K562 (cell line): ENCODE data around the gene ARMC9. TPM values are rescaled to one million over a fixed set of nuclear protein-coding genes. Genes with fewer than 3 reads are reported as not detected.

Experiments used
- ATAC-seq: fragments of 200-7000 bp; cut with Tn5 transposase; 3 replicates; pipeline ENCODE4 v1.9.1; 2020; ENCODE audit warnings: moderate library complexity
- BruUV-seq: library from RNA; stranded (reverse); fragments of 400-500 nt; replicated peaks from 2 replicates; lab custom pipeline; 2021; lab: Mats Ljungman, UMichigan
- CTCF ChIA-PET: fragments of 300-600 bp; formaldehyde crosslinking; extraction: SDS; loops from one replicate; lab custom pipeline; 2021; ENCODE audit warnings: low intra/inter-chr PET ratio; lab: Yijun Ruan, JAX
- POLR2A ChIA-PET: fragments of 300-600, 350-650 bp; sonication (Branson Sonifier 250); formaldehyde crosslinking; extraction: SDS; loops from one replicate; lab custom pipeline; 2021; ENCODE audit warnings: antibody characterized with exemption, inconsistent platforms; lab: Yijun Ruan, JAX
- DNase-seq, 4 experiments: peaks; one replicate each; pipeline versions ENCODE4 v3.0.0 to v3.0.0-alpha.2; 2011 to 2018; ENCODE audit warnings: low spot score in 3 of 4, mixed read lengths in 3 of 4; ENCODE audit errors: extremely low read depth in 1 of 4
- FAIRE-seq: peaks from 2 replicates; lab custom pipeline; 2011; peaks lifted over from hg19 to GRCh38; lab: Jason Lieb, UNC
- H2AFZ ChIP-seq: 2 replicates; pipeline ENCODE4 v1.6.0; 2011; ENCODE audit warnings: low read depth, low read length, control low read depth, inconsistent platforms
- H3K27ac ChIP-seq: fragments of 200-600 bp; 3 replicates; pipeline ENCODE4 v1.8.0; 2011; ENCODE audit warnings: low read depth, mild to moderate bottlenecking, control low read depth, inconsistent platforms, low read length, moderate library complexity, mixed read lengths; ENCODE audit errors: extremely low read depth
- H3K27me3 ChIP-seq, 2 experiments: fragments of 300-600 bp in 1 of 2; 2 replicates in 1 of 2; 3 replicates in 1 of 2; pipeline versions ENCODE4 v1.6.0 to v1.8.0; 2011; ENCODE audit warnings: inconsistent platforms in 2 of 2, low read length in 2 of 2, mild to moderate bottlenecking in 1 of 2, mixed read lengths in 1 of 2, moderate library complexity in 1 of 2; ENCODE audit not compliant: control insufficient read depth in 2 of 2, insufficient read depth in 2 of 2
- H3K36me3 ChIP-seq: fragments of 300-600 bp; 3 replicates; pipeline ENCODE4 v1.8.0; 2011; ENCODE audit warnings: mild to moderate bottlenecking, low read length, inconsistent platforms; ENCODE audit not compliant: control insufficient read depth, insufficient read depth
- H3K4me1 ChIP-seq, 2 experiments: fragments of 200-600 bp in 1 of 2; replicated peaks in 1 of 2; 2 replicates in 1 of 2; 3 replicates in 1 of 2; pipeline versions ENCODE4 v1.5.1 to v1.8.0; 2011; ENCODE audit warnings: inconsistent platforms in 2 of 2, low read length in 2 of 2, mild to moderate bottlenecking in 1 of 2, mixed read lengths in 1 of 2, moderate library complexity in 1 of 2; ENCODE audit not compliant: control insufficient read depth in 2 of 2, insufficient read depth in 2 of 2
- H3K4me2 ChIP-seq: 2 replicates; pipeline ENCODE4 v1.6.1; 2011; ENCODE audit warnings: low read length, control low read depth, inconsistent platforms, mixed read lengths; ENCODE audit not compliant: insufficient read depth
- H3K4me3 ChIP-seq: fragments of 200-600 bp; sonication (generic), shearing (Covaris generic); 2 replicates; pipeline ENCODE4 v1.5.1; 2016; ENCODE audit warnings: control low read depth, inconsistent platforms
- H3K79me2 ChIP-seq: fragments of 200-600 bp; 3 replicates; pipeline ENCODE4 v1.8.0; 2011; ENCODE audit warnings: low read length, inconsistent platforms; ENCODE audit not compliant: control insufficient read depth, insufficient read depth
- H3K9ac ChIP-seq, 2 experiments: 2 replicates each; pipeline versions ENCODE4 v1.6.0 to v1.6.1; 2011; ENCODE audit warnings: low read depth in 2 of 2, low read length in 2 of 2, control low read depth in 1 of 2, inconsistent platforms in 1 of 2, mild to moderate bottlenecking in 1 of 2, mixed read lengths in 1 of 2; ENCODE audit not compliant: insufficient read depth in 1 of 2
- H3K9me1 ChIP-seq: one replicate; pipeline ENCODE4 v1.6.0; 2011; ENCODE audit warnings: inconsistent platforms, mild to moderate bottlenecking, low read length, moderate library complexity; ENCODE audit not compliant: control insufficient read depth, insufficient read depth
- H3K9me3 ChIP-seq: replicated peaks from 2 replicates; pipeline ENCODE4 v1.5.1; 2011; ENCODE audit warnings: low read depth, low read length, inconsistent platforms; ENCODE audit not compliant: control insufficient read depth, insufficient read depth
- H4K20me1 ChIP-seq: replicated peaks from 2 replicates; pipeline ENCODE4 v1.6.1; 2011; ENCODE audit warnings: low read length, inconsistent platforms, mixed read lengths; ENCODE audit not compliant: control insufficient read depth, insufficient read depth
- BMI1 ChIP-seq: fragments of 150-350 bp; IDR thresholded peaks from 2 replicates; pipeline ENCODE4 v1.6.1; 2014; ENCODE audit warnings: low read length
- CEBPG ChIP-seq, 3 experiments: fragments of 200-800 bp in 1 of 3; sonication (Bioruptor generic) in 1 of 3; sonication (generic) in 1 of 3; formaldehyde crosslinking in 1 of 3; IDR thresholded peaks in 2 of 3; conservative IDR thresholded peaks in 1 of 3; 2 replicates each; pipeline versions ENCODE4 v1.6.1 to v1.8.0; 2016 to 2022; ENCODE audit warnings: missing compliant biosample characterization in 2 of 3, missing genetic modification characterization in 2 of 3, mild to moderate bottlenecking in 1 of 3, missing genetic modification reagents in 1 of 3
- CXXC5 ChIP-seq: fragments of 250-450 bp; sonication (Bioruptor Pico); IDR thresholded peaks from 2 replicates; pipeline ENCODE4 v1.8.0; 2022; ENCODE audit warnings: inconsistent platforms, mild to moderate bottlenecking, moderate library complexity
- ELF4 ChIP-seq: fragments of 450-650 bp; formaldehyde crosslinking; IDR thresholded peaks from 2 replicates; pipeline ENCODE4 v1.4.0; 2022; ENCODE audit warnings: missing genetic modification characterization
- GATA2 ChIP-seq: sonication (generic); formaldehyde crosslinking; IDR thresholded peaks from 2 replicates; pipeline ENCODE4 v1.4.0; 2020; ENCODE audit warnings: mild to moderate bottlenecking, missing genetic modification reagents
- KLF16 ChIP-seq: IDR thresholded peaks from 2 replicates; pipeline ENCODE4 v1.6.1; 2016; ENCODE audit warnings: antibody characterized with exemption
- NFRKB ChIP-seq: fragments of 450-650 bp; IDR thresholded peaks from 2 replicates; pipeline ENCODE4 v1.6.1; 2016; ENCODE audit warnings: low read depth
- PTBP1 ChIP-seq: fragments of 200-400 bp; formaldehyde crosslinking; IDR thresholded peaks from 2 replicates; pipeline ENCODE4 v1.6.1; 2017; ENCODE audit warnings: low read depth, low read length
- SP1 ChIP-seq: sonication (generic); formaldehyde crosslinking; IDR thresholded peaks from 2 replicates; pipeline ENCODE4 v1.8.1; 2022; ENCODE audit warnings: mild to moderate bottlenecking, missing genetic modification reagents
- SRF ChIP-seq, 2 experiments: fragments of 250-450, 450-650 bp in 1 of 2; sonication (Bioruptor Pico) in 1 of 2; sonication (generic) in 1 of 2; formaldehyde crosslinking; IDR thresholded peaks; 2 replicates each; pipeline versions ENCODE4 v1.5.0 to v1.5.1; 2020 to 2022; ENCODE audit warnings: mild to moderate bottlenecking in 1 of 2, missing genetic modification reagents in 1 of 2
- THAP12 ChIP-seq: fragments of 250-450 bp; sonication (Bioruptor Pico); IDR thresholded peaks from 2 replicates; pipeline ENCODE4 v1.9.0; 2021; ENCODE audit warnings: mild to moderate bottlenecking, inconsistent platforms
- ZNF561 ChIP-seq: fragments of 450-650 bp; formaldehyde crosslinking; conservative IDR thresholded peaks from 2 replicates; pipeline ENCODE4 v1.4.0; 2020; ENCODE audit warnings: mild to moderate bottlenecking, moderate library complexity
- ZNF584 ChIP-seq: fragments of 200-800 bp; sonication (Bioruptor generic); IDR thresholded peaks from 2 replicates; pipeline ENCODE4 v1.6.1; 2016; ENCODE audit warnings: low read depth, mild to moderate bottlenecking, missing genetic modification characterization, missing compliant biosample characterization
- ZNF785 ChIP-seq: fragments of 250-450 bp; sonication (Bioruptor Pico); IDR thresholded peaks from 2 replicates; pipeline ENCODE4 v1.4.0; 2020; ENCODE audit warnings: mild to moderate bottlenecking
- WGBS: fragments of 100-300 bp; shearing (Covaris generic); methylation state at CpG from one replicate; pipeline ENCODE4 v1.1.6; 2016; ENCODE audit warnings: low coverage, mixed read lengths; ENCODE audit not compliant: insufficient coverage; ENCODE audit errors: missing lambda C conversion rate; 5-methylcytosine and 5-hydroxymethylcytosine counted together
- in situ Hi-C: fragments of 300-500 bp; cut with MboI; formaldehyde crosslinking; loops from 4 replicates; pipeline ENCODE4 v1.15.0; 2018; ENCODE audit warnings: inconsistent platforms, mixed read lengths
- intact Hi-C: fragments of 100-400 bp; cut with micrococcal nuclease; formaldehyde crosslinking; loops from 2 replicates; pipeline ENCODE4 v1.14.2; 2022
- polyA plus RNA-seq, 8 experiments: library from polyadenylated mRNA; depleted of rRNA in 4 of 8; stranded (reverse) in 5 of 8; unstranded in 3 of 8; fragments of >200 nt; fragmentation: Nextera tagmentation in 2 of 8; fragmentation: Illumina TruSeq in 1 of 8; extraction: Ambion mirVana in 2 of 8; extraction: Trizol in 1 of 8; gene quantifications; 2 replicates each; pipeline versions ENCODE4 v1.2.1 to v1.2.3, GENCODE V29; 2011 to 2014; ENCODE audit warnings: inconsistent platforms in 1 of 8, missing spikeins in 1 of 8
- total RNA-seq, 7 experiments: library from RNA; depleted of rRNA in 6 of 7; stranded (reverse); fragments of >200 nt in 6 of 7; fragmentation: Illumina TruSeq in 2 of 7; extraction: Trizol in 2 of 7; gene quantifications; 2 replicates each; pipeline versions ENCODE4 v1.2.1 to v1.2.3, GENCODE V29; 2011 to 2021; ENCODE audit warnings: low replicate concordance in 1 of 7

Gene ARMC9
- total and polyA plus RNA-seq, 9 of the 15 experiments (the other 6 are each of a cell fraction or from before 2014, with no cell fraction given), result 0.36 to 2.3 (median 1.1) TPM

- no peak for TF ChIP-seq CEBPG (CRISPR knock-in tag; IDR thresholded peaks at IDR 0.05)
- TF ChIP-seq CEBPG (tag; conservative IDR thresholded peaks at IDR 0.05 in 1 of 2, IDR thresholded peaks at IDR 0.05 in 1 of 2), result peak in 1 of 2 experiments; percentile 72; a peak in 2 of 4 replicates
- no peak for TF ChIP-seq GATA2 (CRISPR knock-in tag)
- no peak for TF ChIP-seq SRF (CRISPR knock-in tag; IDR thresholded peaks at IDR 0.05)
- TF ChIP-seq BMI1, result no peak
- no peak for TF ChIP-seq KLF16
- no peak for TF ChIP-seq ZNF584 (CRISPR knock-in tag)
- no peak for TF ChIP-seq SP1 (CRISPR knock-in tag)
- TF ChIP-seq CXXC5 (CRISPR knock-in tag), result peak; percentile 22; the same call in 1 of the 2 replicates
These were observed 47.0 kb downstream of the ARMC9 start (continued) for GRCh38 chr2:231245249-231246094.

GRCh38 chr2:231246171-231246842 lies 47.9 kb downstream of the ARMC9 start:
- H3K9me3 ChIP-seq, result no peaks in the 10 kb centered on the region
- peaks cover 0 to 7% of the 10 kb centered on the region in 2 experiments; a peak in 2 of 5 replicates for H3K4me1 ChIP-seq
- POLR2A ChIA-PET, result interaction anchor here (0.5 to 2.0 kb wide), 2 partner anchors 8 to 21 kb away, joined by 3 to 6 read pairs; no protein-coding TSS in a partner anchor
- no peaks in the 10 kb centered on the region for H3K9me1 ChIP-seq
- no peaks in the 10 kb centered on the region for H3K79me2 ChIP-seq
- FAIRE-seq (no peak), ATAC-seq (no peak), DNase-seq (no peak)
- peaks cover 0 to 33% of the 10 kb centered on the region in 2 experiments; a peak in 3 of 5 replicates for H3K27me3 ChIP-seq
- H3K9ac ChIP-seq, result no peak overlapping the region
- H3K4me2 ChIP-seq, result no peak overlapping the region
- H3K4me3 ChIP-seq, result no peak overlapping the region
- WGBS, result 7% methylated on average over 7 of the region's 7 CpGs
- intact Hi-C loops (no loop called here), in situ Hi-C loops (no loop called here)
- no peaks in the 10 kb centered on the region for H4K20me1 ChIP-seq
- BruUV-seq, result no TSS peak
- no peak overlapping the region for H2AFZ ChIP-seq
- no peak overlapping the region for H3K27ac ChIP-seq
- no peaks in the 10 kb centered on the region for H3K36me3 ChIP-seq
- CTCF ChIA-PET, result no interaction called here
- TF ChIP-seq ZNF785 (CRISPR knock-in tag), result no peak
- TF ChIP-seq ELF4 (CRISPR knock-in tag), result no peak
- no peak for TF ChIP-seq ZNF561 (CRISPR knock-in tag)
- TF ChIP-seq THAP12 (CRISPR knock-in tag), result no peak
- TF ChIP-seq NFRKB, result no peak
- no peak for TF ChIP-seq PTBP1
